Lung (tissue), 12 donors: Measurements from ENCODE around the gene URGCP. TPM values are rescaled to one million over a fixed set of nuclear protein-coding genes. Genes with fewer than 3 reads are reported as not detected.

Experiments used
- ATAC-seq: fragments of 200-7000 bp; cut with Tn5 transposase; one replicate; pipeline ENCODE4 v1.9.1; 2020; ENCODE audit warnings: moderate number of reproducible peaks; ENCODE audit not compliant: insufficient read depth, low FRiP score
- DNase-seq, 3 donors: peaks; one replicate each; pipeline ENCODE4 v3.0.0-alpha.2; 2013 to 2017
- H3K27ac ChIP-seq, 2 donors: one replicate each; pipeline ENCODE4 v1.5.1; 2013; ENCODE audit warnings: mild to moderate bottlenecking in 2 of 2, moderate library complexity in 2 of 2, control low read depth in 1 of 2, inconsistent platforms in 1 of 2, low read depth in 1 of 2, low read length in 1 of 2
- H3K27me3 ChIP-seq, 3 donors: one replicate each; pipeline ENCODE4 v1.5.1; 2013; ENCODE audit warnings: low read length in 2 of 3; ENCODE audit not compliant: control insufficient read depth in 3 of 3, insufficient read depth in 3 of 3
- H3K36me3 ChIP-seq, 4 donors: one replicate each; pipeline ENCODE4 v1.5.1; 2013; ENCODE audit warnings: low read length in 4 of 4, mild to moderate bottlenecking in 1 of 4, moderate library complexity in 1 of 4; ENCODE audit not compliant: control insufficient read depth in 4 of 4, insufficient read depth in 4 of 4
- H3K4me1 ChIP-seq, 5 donors: one replicate each; pipeline ENCODE4 v1.5.1; 2013; ENCODE audit warnings: low read length in 5 of 5, mild to moderate bottlenecking in 2 of 5, moderate library complexity in 1 of 5; ENCODE audit not compliant: control insufficient read depth in 5 of 5, insufficient read depth in 5 of 5
- H3K4me3 ChIP-seq: one replicate; pipeline ENCODE4 v1.5.1; 2013; ENCODE audit warnings: mild to moderate bottlenecking, control low read depth, moderate library complexity
- H3K9ac ChIP-seq, 2 donors: one replicate each; pipeline ENCODE4 v1.5.1; 2013; ENCODE audit warnings: low read length in 2 of 2, control low read depth in 1 of 2; ENCODE audit not compliant: insufficient read depth in 1 of 2
- H3K9me3 ChIP-seq, 4 donors: one replicate each; pipeline ENCODE4 v1.5.1; 2013; ENCODE audit warnings: low read length in 3 of 4, mild to moderate bottlenecking in 1 of 4, moderate library complexity in 1 of 4; ENCODE audit not compliant: control insufficient read depth in 4 of 4, insufficient read depth in 3 of 4
- WGBS, 2 donors: extraction: QIAGEN DNeasy Blood & Tissue Kit; methylation state at CpG; one replicate each; pipeline ENCODE4 v1.1.7; 2013; 5-methylcytosine and 5-hydroxymethylcytosine counted together
- polyA plus RNA-seq, 2 donors: library from polyadenylated mRNA; stranded (reverse); fragments of 200-250 nt; gene quantifications; one replicate each; pipeline ENCODE4 v1.2.1, GENCODE V29; 2013
- total RNA-seq, 2 donors: library from RNA; depleted of rRNA in 1 of 2; stranded (reverse); fragments of >200 nt in 1 of 2; gene quantifications; one replicate each; pipeline ENCODE4 v1.2.1, GENCODE V29; 2014 to 2021
- TF ChIP-seq, protein P1 (sequence below): IDR thresholded peaks from 2 replicates; pipeline ENCODE4 v1.5.1; 2012; ENCODE audit warnings: mild to moderate bottlenecking; ENCODE audit errors: control extremely low read depth, extremely low read depth
- donor health status: control.
- donor health status: control.
- donor health status: Bipolar disorder and iron deficiency.
- donor health status: healthy.
- donor health status: DM: yes; HTN: yes; CAD: no.

URGCP gene
- total and polyA plus RNA-seq, 4 donors, result 11.8 to 25.5 (median 19.7) TPM

DNA sequence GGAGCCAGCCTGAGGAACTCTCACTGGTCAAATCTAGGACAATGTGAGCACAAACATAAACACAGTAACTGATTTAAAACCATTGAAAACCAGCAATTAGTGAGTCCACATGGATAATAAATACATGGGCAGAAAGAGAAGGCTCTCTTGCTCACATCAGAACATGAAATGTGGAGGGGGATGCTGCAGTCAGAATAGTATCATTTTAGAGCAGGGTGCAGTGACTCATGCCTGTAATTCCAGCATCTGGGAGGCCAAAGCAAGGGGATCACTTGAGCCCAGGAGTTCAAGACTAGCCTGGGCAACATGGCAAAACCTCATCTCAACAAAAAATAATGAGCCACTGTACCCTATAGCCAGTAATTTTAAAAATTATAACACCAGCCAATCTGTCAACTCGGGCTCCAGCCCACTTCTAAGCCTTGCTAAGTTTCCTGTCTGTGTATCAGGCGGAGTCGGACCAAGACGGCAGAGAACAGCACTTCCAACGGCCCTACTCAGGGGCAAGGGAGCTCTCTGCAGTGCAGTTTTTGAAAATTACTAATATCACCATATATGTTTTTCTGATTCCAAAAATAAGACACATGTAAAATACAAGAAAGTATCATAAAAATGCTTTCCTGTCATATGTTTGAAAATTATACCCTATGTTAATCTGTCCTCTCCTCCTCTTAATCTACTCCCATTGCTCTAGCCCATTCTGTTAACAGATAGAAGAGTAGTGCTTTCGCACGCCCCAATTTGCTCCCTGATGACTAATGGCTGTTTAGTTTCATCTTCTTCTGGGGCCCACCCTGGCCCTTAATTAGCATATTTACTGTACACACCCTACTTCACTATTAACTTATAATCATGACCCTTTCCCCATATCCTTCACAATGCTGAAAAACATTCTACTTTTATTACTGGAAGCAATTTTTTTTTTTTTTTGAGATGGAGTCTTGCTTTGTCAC is 17.1 kb downstream of the URGCP start:
- Histone ChIP-seq H3K9me3 (no peaks in the 10 kb centered on the region), H3K4me1 (peaks cover 0 to 11% (median 0%) of the 10 kb centered on the region in 5 donors), H3K36me3 (peaks cover 0 to 11% (median 7%) of the 10 kb centered on the region in 4 donors), H3K9ac (no peak overlapping the region), H3K27ac (no peak overlapping the region), H3K4me3 (no peak overlapping the region), H3K27me3 (no peaks in the 10 kb centered on the region)
- DNase-seq, result no peak
- TF ChIP-seq, protein P1, sequence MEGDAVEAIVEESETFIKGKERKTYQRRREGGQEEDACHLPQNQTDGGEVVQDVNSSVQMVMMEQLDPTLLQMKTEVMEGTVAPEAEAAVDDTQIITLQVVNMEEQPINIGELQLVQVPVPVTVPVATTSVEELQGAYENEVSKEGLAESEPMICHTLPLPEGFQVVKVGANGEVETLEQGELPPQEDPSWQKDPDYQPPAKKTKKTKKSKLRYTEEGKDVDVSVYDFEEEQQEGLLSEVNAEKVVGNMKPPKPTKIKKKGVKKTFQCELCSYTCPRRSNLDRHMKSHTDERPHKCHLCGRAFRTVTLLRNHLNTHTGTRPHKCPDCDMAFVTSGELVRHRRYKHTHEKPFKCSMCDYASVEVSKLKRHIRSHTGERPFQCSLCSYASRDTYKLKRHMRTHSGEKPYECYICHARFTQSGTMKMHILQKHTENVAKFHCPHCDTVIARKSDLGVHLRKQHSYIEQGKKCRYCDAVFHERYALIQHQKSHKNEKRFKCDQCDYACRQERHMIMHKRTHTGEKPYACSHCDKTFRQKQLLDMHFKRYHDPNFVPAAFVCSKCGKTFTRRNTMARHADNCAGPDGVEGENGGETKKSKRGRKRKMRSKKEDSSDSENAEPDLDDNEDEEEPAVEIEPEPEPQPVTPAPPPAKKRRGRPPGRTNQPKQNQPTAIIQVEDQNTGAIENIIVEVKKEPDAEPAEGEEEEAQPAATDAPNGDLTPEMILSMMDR, result no peak
- 68 to 87% methylated on average over 7 of the region's 7 CpGs for WGBS, 2 donors
- no peak for ATAC-seq

- Histone ChIP-seq H3K27ac (no peak overlapping the region), H3K9ac (no peak overlapping the region), H3K36me3 (peaks cover 3 to 31% (median 23%) of the 10 kb centered on the region in 4 donors), H3K4me3 (no peak overlapping the region), H3K27me3 (no peaks in the 10 kb centered on the region), H3K4me1 (peaks cover 0 to 5% (median 0%) of the 10 kb centered on the region in 5 donors), H3K9me3 (no peaks in the 10 kb centered on the region)
- ATAC-seq, result no peak
- TF ChIP-seq, protein P1, result no peak
- 88 to 94% methylated on average over 4 of the region's 4 CpGs for WGBS, 2 donors
- DNase-seq, result no peak
Observed at GRCh38 chr7:43884617-43885016, 21.8 kb downstream of the URGCP start.

GRCh38 chr7:43884209-43884608 is 22.2 kb downstream of the URGCP start:
- H3K36me3 ChIP-seq, result peaks cover 3 to 31% (median 23%) of the 10 kb centered on the region in 4 donors

More at GRCh38 chr7:43884209-43884608, 22.2 kb downstream of the URGCP start:
- no peaks in the 10 kb centered on the region for H3K9me3 ChIP-seq
- DNase-seq (no peak), ATAC-seq (no peak)
- H3K9ac ChIP-seq, result no peak overlapping the region
- H3K27ac ChIP-seq, result no peak overlapping the region
- H3K4me1 ChIP-seq, result peaks cover 0 to 2% (median 0%) of the 10 kb centered on the region in 5 donors
- TF ChIP-seq, protein P1, result no peak
- no peaks in the 10 kb centered on the region for H3K27me3 ChIP-seq
- 78 to 81% methylated on average over 4 of the region's 4 CpGs for WGBS, 2 donors
- no peak overlapping the region for H3K4me3 ChIP-seq
